Measurements from ENCODE around the gene GRIK4.

The GRIK4 gene

DNA sequence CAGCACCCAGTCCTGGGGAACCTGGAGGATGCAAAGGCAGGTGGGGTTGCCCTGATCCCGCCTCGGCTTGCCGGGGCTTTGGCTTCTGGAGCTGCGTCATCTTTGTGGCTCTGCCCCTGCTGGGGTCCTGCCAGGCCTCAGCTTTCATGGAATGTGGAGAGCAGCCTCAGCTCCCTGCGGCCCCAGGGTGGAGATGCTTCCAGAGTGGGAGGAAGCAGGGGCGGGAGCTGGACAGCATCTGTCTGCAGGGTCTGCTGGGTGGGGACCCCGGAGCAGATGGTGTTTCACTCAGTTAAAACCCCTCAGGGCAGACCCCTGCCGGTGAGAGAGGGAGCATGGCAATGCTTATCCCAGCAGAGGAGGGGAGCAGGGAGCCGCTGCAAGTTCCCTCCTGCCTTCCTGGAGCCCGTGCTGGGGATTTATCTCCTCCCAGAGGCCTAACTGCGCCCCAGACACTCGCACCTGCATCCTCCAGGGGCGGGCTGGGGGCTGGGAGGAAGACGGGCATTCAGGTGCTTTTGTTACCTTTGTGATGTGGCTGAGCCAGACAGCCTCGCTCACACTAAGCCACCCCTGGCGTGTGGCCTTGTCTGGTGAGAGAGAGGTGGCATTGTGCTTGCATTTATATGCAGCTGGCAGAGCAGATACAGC, 15.7 kb downstream of the GRIK4 start:
- Mint-ChIP-seq H3K4me1 (ENCODE audit: low read depth) (no peaks in the 10 kb centered on the region), H3K27ac (no peak overlapping the region), H3K9me3 (no peaks in the 10 kb centered on the region), H3K36me3 (ENCODE audit: low read depth) (no peaks in the 10 kb centered on the region), H3K4me3 (no peak overlapping the region), H3K27me3 (peaks cover 15% of the 10 kb centered on the region)

DNA sequence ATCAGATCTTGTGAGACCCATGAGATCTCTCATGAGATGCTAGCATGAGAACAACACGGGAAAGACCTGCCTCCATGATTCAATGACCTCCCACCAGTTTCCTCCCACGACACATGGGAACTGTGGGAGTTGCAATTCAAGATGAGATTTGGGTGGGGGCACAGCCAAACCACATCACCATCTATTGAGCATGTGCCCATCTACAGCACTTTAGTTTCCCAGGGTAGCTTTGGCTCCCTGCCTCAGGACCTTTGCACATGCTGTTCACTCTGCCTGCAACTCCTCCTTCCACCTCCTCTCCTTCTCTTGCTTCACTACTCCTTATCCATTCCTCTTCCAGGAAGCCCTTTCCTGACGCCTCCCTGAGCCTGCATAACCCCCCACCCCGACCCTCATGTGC, 17.2 kb downstream of the GRIK4 start:
- Mint-ChIP-seq H3K4me3 (no peak overlapping the region), H3K27ac (no peak overlapping the region), H3K27me3 (peaks cover 12% of the 10 kb centered on the region), H3K36me3 (ENCODE audit: low read depth) (no peaks in the 10 kb centered on the region), H3K4me1 (ENCODE audit: low read depth) (no peaks in the 10 kb centered on the region), H3K9me3 (no peaks in the 10 kb centered on the region)

DNA sequence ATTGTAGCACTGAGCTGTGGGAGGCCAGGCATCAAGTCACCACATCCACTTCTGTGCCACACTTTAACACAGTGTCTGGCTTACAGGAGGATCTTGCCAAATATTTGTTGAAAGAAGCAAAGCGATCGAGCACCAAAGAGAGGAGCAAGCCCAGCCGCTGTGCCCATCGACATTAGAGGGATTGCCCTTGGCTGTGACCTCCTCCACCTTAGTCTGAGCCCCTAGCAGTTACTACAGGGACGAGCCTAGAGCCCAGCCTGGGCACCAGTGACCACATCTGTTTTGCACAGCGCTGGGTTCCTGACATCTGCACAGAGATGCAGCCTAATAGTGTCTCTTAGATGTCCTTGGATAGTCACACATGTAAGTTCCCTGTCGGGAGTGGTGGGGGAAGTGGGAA, 17.7 kb downstream of the GRIK4 start:
- Mint-ChIP-seq H3K27me3 (peaks cover 12% of the 10 kb centered on the region), H3K9me3 (no peaks in the 10 kb centered on the region), H3K4me3 (no peak overlapping the region), H3K36me3 (ENCODE audit: low read depth) (no peaks in the 10 kb centered on the region), H3K4me1 (ENCODE audit: low read depth) (no peaks in the 10 kb centered on the region), H3K27ac (no peak overlapping the region)

DNA sequence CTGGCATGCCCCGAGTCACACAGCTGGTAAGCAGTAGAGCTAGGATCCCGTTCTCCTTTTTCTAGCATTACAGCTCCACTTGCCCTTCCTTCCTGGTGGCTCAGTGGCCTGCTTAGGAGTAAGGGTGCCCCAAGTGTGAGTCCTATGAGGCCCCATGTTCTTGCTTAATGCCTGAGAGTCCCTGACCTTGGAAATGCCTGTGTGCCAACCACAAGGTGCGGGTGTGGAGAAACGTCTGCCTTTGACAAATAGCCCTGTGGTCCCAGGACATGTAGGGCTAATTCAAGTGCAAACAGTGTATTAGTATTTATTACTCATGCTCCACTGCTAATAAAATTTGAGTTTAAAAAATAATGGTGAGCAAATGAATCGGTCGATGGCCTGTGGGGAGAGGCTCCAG, 18.4 kb downstream of the GRIK4 start:
- Mint-ChIP-seq H3K27me3 (peaks cover 15% of the 10 kb centered on the region), H3K4me1 (ENCODE audit: low read depth) (no peaks in the 10 kb centered on the region), H3K4me3 (no peak overlapping the region), H3K36me3 (ENCODE audit: low read depth) (no peaks in the 10 kb centered on the region), H3K9me3 (no peaks in the 10 kb centered on the region), H3K27ac (no peak overlapping the region)

DNA sequence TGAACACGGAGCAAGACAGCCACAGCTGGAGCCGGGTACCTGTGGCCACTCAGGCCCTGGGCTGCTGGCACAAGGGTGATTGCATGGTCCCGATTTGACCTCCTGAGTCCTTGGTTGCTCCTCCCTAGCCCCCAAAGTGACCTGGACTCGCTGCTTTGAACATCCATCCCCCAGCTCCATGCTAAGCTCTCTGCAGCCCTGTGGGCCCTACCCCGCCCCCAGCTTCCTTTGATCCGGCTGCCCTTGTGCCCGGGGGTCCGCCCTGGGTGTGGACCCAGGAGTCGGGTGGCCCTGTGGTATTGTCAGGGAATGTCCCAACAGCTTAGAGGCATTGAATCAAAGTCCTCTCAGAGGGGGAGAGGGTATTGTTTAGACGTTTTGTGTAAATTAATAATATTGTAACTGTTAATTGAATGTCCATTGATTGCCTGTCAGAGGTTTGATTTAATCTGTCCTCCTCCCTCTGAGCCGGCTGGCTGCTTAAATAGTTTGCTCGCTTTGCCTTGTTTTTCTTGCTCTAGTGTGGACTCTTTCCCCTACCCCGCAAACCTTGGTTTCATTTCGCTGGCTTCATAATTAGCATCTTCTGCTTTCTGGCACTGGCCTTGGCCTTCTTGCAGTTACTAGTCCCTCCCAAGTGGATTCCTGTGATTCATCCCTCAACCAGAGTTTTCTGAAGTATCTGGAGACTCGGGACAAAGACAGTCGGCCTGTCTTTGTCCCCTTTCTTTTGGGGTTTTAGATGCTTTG, 20.7 kb downstream of the GRIK4 start:
- Mint-ChIP-seq H3K27me3 (peaks cover 10% of the 10 kb centered on the region), H3K4me1 (ENCODE audit: low read depth) (no peaks in the 10 kb centered on the region), H3K9me3 (no peaks in the 10 kb centered on the region), H3K36me3 (ENCODE audit: low read depth) (no peaks in the 10 kb centered on the region), H3K27ac (no peak overlapping the region), H3K4me3 (no peak overlapping the region)

DNA sequence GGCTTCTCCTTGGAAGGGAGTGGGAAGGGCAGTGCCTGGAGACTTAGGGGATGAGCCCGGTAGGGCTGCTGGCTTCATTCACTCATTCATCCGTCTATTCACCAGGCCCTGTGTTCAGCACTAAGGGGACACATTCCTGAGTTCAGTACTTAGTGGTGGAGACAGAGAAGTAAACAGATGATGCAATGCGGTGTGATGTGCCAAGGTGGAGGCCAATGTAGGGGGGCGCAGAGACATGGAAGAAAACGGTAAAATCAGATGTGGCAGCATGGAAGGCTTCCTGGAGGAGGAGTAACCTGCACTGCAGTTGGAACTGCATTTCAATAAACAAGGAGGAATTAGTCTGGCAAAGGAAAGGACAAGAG, 21.3 kb downstream of the GRIK4 start:
- Mint-ChIP-seq H3K4me1 (ENCODE audit: low read depth) (no peaks in the 10 kb centered on the region), H3K4me3 (no peak overlapping the region), H3K27ac (no peak overlapping the region), H3K36me3 (ENCODE audit: low read depth) (no peaks in the 10 kb centered on the region), H3K27me3 (peaks cover 10% of the 10 kb centered on the region), H3K9me3 (no peaks in the 10 kb centered on the region)

DNA sequence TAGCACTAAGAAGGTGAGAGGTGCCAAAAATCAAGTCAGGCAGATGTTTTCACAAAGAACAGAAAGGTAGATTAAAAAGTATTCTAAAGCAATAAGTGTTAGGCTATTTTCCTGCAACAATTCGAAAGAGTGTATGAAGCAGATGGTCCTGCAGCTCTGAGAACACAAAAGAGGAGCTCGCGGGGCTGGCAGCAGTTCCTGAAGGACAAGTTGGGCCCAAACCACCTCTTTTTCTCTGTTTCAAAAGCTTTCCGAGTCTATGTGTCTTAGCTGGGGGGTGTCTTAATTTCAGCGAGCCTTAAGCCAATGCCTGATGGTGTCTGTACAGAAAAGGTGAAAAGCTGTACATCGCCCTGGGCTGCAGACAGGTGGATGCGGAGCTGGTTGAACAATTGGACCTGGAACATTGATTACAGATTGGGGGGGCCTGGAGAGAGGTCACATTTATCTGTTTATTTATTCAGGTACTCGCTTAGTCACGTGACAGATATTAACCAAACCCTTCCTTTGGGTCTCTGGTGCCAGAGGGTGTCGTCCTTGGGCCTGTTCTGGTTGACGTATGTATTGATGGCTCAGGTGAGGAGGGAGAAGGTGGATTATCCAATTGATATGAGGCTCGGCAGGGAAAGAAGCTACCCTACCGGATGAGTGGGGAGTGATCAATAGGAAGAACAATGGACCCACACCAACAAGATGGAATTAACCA, 24.7 kb downstream of the GRIK4 start:
- H3K27me3 Mint-ChIP-seq = peaks cover 6% of the 10 kb centered on the region
- H3K36me3 Mint-ChIP-seq (ENCODE audit: low read depth) = no peaks in the 10 kb centered on the region
- H3K4me3 Mint-ChIP-seq = no peak overlapping the region

DNA sequence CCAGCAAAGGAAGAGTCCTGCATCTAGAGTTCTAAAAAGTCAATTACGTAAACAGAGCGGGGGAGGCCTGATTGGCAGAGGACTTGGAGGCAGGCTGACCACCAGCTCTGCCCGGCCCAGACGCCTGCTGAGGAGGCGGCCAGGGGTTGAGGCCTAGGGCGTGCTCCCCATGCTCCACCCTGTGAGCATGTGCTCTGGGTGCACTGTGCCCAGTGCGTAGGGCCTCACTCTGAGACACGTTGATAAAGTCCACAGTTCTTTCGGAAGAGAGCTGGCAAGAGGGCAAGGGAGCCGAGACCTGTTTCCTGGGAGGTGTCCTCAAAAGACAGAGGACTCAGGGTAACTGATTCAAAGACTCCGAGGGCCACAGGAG, 25.2 kb downstream of the GRIK4 start:
- H3K4me1 Mint-ChIP-seq (ENCODE audit: low read depth) = no peaks in the 10 kb centered on the region
- peaks cover 6% of the 10 kb centered on the region for H3K27me3 Mint-ChIP-seq
- no peaks in the 10 kb centered on the region for H3K9me3 Mint-ChIP-seq
- H3K4me3 Mint-ChIP-seq = no peak overlapping the region
- no peak overlapping the region for H3K27ac Mint-ChIP-seq
- no peaks in the 10 kb centered on the region for H3K36me3 Mint-ChIP-seq (ENCODE audit: low read depth)

More for the DNA sequence above, 24.7 kb downstream of the GRIK4 start:
- no peak overlapping the region for H3K27ac Mint-ChIP-seq
- no peaks in the 10 kb centered on the region for H3K9me3 Mint-ChIP-seq
- no peaks in the 10 kb centered on the region for H3K4me1 Mint-ChIP-seq (ENCODE audit: low read depth)

DNA sequence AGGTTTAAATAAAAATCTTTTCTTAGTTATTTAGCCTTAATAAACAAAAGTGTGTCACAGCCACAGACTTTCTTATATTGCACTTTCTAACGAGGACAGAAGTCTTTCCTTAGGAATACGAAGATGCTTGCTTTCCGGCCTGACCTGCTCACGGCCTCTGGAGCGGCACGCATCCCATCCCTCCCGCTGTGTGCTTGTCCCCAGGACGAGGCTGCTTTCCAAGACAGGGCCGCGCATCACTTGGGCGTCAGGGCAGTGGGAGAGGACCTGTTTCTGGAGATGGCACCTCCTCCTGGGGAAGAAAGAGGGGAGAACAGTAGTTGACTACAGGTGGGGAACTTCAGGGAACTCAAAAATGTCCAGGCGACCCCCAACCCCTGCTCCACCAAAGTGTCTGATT, 26.4 kb downstream of the GRIK4 start:
- Mint-ChIP-seq H3K27me3 (peaks cover 3% of the 10 kb centered on the region), H3K4me1 (ENCODE audit: low read depth) (no peaks in the 10 kb centered on the region), H3K4me3 (no peak overlapping the region), H3K9me3 (no peaks in the 10 kb centered on the region), H3K27ac (no peak overlapping the region), H3K36me3 (ENCODE audit: low read depth) (no peaks in the 10 kb centered on the region)

DNA sequence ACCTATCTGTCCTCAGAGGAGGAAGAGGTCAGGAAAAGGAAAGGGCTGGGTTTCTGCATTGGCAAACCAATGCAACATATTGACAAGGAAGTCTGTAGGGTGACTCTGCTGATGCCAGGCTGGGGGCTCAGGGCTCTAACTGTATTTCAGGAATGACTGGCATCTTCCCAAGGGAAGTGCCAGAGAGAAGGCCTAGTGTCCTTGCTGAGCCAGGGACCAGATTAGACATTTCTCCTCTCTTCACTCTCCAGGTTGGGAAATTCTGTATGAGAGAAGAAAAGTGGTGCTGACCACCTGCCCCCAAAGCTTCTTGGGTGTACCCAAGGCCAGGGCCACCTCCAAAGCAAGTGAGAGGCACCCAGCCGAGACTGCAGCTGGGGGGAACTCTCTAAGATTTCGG, 27.2 kb downstream of the GRIK4 start:
- no peak overlapping the region for H3K4me3 Mint-ChIP-seq
- H3K4me1 Mint-ChIP-seq (ENCODE audit: low read depth) = no peaks in the 10 kb centered on the region
- no peak overlapping the region for H3K27ac Mint-ChIP-seq
- no peaks in the 10 kb centered on the region for H3K9me3 Mint-ChIP-seq
- H3K27me3 Mint-ChIP-seq = peaks cover 3% of the 10 kb centered on the region
- no peaks in the 10 kb centered on the region for H3K36me3 Mint-ChIP-seq (ENCODE audit: low read depth)

DNA sequence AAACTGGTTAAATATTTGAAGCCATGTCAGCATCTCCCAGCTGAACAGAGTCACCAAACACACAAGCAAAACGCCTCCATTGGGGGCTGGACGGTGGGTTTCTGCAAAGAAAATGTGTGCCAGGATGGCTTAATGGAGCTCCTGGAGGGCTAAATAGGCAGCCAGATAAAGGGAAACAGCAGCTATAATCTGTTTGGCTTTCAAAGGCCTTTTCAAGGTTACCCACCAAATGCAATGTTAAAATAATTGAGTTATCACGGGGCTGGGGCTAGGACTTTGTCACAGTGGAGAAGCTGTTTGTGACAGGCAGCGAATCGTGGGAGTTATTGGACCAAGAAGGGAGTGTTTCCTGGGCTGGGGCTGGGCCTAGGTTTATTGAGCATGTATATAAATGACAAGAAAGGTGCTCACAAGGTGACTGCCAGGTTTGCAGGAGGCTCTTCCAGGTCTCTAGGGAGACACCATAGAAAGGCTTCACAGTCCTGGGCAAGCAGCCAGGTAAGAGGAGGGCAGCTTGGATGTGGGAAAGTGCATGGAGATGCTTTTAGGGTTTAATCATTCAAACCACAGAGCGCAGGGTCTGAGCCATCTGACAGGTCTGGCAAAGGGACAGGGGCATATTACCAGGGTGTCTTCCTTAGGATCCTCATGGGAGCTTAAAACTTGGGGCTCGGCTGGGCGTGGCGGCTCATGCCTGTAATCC, 28.3 kb downstream of the GRIK4 start:
- Mint-ChIP-seq H3K27me3 (no peaks in the 10 kb centered on the region), H3K27ac (no peak overlapping the region), H3K9me3 (no peaks in the 10 kb centered on the region), H3K36me3 (ENCODE audit: low read depth) (no peaks in the 10 kb centered on the region), H3K4me1 (ENCODE audit: low read depth) (no peaks in the 10 kb centered on the region), H3K4me3 (no peak overlapping the region)

DNA sequence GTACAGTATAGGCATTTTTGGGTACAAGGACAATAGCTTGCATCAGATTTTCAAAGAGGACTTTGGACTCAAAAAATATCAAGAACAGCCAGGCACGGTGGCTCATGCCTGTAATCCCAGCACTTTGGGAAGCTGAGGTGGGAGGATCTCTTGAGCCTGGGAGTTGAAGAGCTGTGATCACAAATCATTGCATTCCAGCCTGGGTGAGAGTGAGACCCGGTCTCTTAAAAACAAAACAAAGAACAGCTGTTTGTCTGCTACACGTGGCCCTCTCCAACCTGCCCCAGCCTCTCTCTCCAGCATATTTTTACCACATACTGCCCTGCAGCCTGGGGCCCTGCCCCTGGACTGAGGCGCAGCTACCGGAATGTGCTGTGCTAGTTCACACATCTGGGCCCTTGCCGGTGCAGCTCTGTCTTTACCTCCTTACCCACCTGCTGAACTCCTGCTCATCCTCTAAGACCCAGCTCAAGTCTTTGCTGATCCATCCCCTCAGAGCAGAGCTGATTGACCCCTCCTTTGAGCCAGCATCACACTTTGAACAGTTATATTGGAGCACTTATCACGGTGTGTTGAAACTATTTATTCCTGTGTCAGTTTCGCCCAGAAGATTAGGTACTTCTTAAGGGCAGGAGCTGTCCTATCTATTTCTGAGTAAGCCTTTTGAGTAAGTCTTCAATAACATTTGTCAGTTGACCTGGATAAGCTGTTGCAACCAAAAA, 29.4 kb downstream of the GRIK4 start:
- no peaks in the 10 kb centered on the region for H3K9me3 Mint-ChIP-seq
- peaks cover 8% of the 10 kb centered on the region for H3K4me1 Mint-ChIP-seq (ENCODE audit: low read depth)
- no peaks in the 10 kb centered on the region for H3K36me3 Mint-ChIP-seq (ENCODE audit: low read depth)
- H3K27ac Mint-ChIP-seq = no peak overlapping the region
- H3K27me3 Mint-ChIP-seq = no peaks in the 10 kb centered on the region
- no peak overlapping the region for H3K4me3 Mint-ChIP-seq

DNA sequence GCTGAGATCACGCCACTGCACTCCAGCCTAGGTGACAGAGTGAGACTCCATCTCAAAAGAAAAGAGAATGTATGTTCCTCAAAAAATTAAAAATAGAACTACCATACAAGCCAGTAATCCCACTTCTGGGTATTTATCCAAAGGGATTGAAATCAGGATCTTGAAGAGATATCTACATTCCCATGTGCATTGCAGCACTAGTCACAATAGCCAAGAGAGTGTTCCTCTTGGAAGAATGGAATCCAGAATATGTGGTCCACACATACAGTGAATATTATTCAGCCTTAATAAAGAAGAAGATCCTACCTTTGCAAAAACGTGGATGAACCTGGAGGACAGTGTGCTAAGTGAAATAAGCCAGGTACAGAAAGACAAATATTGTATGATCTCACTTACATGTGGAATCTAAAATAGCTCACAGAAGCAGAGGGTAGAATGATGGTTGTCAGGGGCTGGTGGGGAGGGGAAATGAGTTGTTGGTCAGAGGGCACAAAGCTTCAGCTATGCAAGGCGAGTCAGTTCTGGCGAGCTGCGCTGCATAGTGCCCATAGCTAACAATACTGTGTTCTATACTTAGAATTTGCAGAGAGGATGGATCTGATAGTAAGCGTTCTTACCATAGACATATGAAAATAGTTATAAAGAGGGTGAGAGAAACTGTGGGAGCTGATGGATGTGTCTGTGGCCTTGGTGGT, 32.1 kb downstream of the GRIK4 start:
- Mint-ChIP-seq H3K36me3 (ENCODE audit: low read depth) (no peaks in the 10 kb centered on the region), H3K9me3 (no peaks in the 10 kb centered on the region), H3K4me3 (no peak overlapping the region), H3K27me3 (peaks cover 4% of the 10 kb centered on the region), H3K27ac (no peak overlapping the region), H3K4me1 (ENCODE audit: low read depth) (peaks cover 12% of the 10 kb centered on the region)

DNA sequence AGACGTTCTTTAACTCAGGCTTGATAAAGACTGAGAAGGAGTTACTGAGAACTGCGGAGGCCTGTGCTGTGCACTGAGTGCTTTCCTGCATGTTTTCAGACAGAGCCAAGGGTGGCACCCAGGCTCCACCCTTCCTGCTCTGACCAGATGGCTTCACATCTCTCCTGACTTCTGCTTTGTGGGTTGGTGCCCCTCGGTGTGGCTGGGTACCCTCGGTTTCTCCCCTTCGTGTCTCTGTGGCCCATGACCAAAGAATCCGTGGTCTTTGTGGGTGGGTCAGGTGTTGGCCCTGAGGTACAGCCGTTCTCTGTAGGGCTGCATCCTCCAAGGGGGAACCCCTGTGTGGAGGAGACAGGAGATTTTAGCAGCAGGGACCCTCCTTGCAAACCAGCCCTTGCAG, 34.3 kb downstream of the GRIK4 start:
- no peak overlapping the region for H3K4me3 Mint-ChIP-seq
- no peaks in the 10 kb centered on the region for H3K9me3 Mint-ChIP-seq
- peaks cover 4% of the 10 kb centered on the region for H3K27me3 Mint-ChIP-seq
- no peak overlapping the region for H3K27ac Mint-ChIP-seq
- no peaks in the 10 kb centered on the region for H3K36me3 Mint-ChIP-seq (ENCODE audit: low read depth)
- H3K4me1 Mint-ChIP-seq (ENCODE audit: low read depth) = peaks cover 12% of the 10 kb centered on the region
